SK-MEL-5 (cell line): ENCODE data around the gene MAPK14. TPM values are rescaled to one million over a fixed set of nuclear protein-coding genes. Genes with fewer than 3 reads are reported as not detected.

ENCODE experiments used
- DNase-seq: peaks from one replicate; pipeline ENCODE4 v3.0.0-alpha.2; 2016; ENCODE audit warnings: low read depth, low spot score
- in situ Hi-C: cut with HindIII; loops from 2 replicates; pipeline ENCODE4 v1.10.0; 2016; ENCODE audit warnings: low sequenced_read_pairs, high pct_unique_total_duplicates, low pct_unique_long_range_greater_than_20kb
- total RNA-seq: library from RNA; depleted of rRNA; stranded (reverse); fragments of >200 nt; shearing (Covaris generic); gene quantifications from 2 replicates; pipeline ENCODE4 v1.2.3, GENCODE V29; 2014

Gene MAPK14
- total RNA-seq, 1 experiment from 2014 or later, result 28.2 TPM

DNA sequence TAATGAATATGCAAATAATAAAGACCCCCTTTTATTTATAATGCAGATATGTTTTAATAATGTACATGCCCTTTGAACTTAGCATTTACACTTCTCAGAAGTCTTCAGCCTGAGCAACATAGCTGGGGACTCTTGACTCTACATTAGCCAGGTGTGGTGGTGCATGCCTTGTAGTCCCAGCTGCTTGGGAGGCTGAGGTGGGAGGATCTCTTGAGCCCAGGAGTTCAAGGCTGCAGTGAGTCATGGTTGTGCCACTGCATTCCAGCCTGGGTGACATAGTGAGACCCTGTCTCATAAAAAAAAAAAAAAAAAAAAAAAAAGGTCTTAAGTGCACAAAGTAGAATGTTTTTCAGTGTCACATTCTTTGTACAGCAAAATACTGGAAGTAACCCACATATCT, 85.4 kb downstream of the MAPK14 start:
- in situ Hi-C loops, result no loop called here

DNA sequence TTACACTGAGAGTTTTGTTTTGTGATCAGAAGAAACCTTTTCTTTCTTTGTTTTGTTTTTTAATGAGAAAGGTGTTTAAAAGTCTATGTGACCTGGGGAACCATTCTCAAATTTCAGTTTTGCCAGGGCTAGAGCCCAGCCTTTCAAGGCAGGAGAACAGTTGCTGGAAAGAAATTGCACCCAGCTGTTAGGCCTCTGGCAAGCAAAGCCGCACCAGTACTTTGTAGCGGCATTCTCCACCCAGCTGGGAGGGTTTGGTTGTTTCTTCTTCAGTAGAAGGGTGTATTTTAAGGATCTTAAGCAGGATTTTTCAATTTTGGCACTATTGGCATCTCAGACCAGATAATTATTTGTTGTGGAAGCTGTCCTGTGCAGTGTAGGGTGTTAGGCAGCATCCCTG, 86.1 kb downstream of the MAPK14 start:
- no peak for DNase-seq
- in situ Hi-C loops, result no loop called here

More for the DNA sequence above, 85.4 kb downstream of the MAPK14 start:
- DNase-seq, result no peak

DNA sequence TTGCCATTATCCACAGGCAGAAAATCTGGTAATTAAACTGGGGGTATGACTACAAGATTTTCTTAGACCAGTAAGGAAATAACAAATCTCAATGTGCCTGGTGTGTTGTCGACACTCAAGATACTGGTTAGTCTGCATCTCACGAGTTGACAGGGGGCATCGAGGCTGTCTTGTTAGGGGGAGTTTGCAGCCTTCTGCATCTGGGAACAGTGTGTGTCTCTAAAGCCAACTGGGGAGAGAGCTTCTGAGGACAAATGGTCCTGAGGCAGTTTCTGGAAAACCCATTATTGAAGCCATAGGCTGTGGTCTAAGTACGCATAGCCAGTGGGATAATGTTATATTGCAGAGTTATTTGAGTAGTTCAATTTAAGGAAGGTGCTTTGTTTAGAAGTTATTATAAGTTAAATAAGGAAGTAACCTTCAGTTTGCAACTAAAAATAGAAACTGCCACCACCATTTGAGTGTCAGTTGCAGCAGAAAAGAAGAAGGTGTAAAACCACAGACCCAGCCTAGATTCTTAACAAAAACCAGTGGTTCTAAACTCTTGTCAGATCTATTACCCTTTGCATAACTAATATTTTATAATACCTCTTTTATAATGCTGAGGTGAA, 87.3 kb downstream of the MAPK14 start:
- in situ Hi-C loops, result no loop called here

DNA sequence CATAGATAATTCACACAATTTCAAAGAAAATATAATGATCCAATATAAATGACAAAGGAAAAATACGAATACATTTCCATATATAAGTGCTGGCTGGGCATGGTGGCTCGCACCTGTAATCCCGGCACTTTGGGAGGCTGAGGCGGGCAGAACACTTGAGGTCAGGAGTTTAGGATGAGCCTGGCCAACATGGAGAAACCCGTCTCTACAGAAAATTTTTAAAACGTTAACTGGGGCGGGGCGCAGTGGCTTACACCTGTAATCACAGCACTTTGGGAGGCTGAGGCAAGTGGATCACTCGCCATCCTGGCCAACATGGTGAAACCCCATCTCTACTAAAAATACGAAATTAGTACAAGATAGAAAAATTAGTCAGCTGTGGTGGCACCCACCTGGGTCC, 87.8 kb downstream of the MAPK14 start:
- in situ Hi-C loops, result no loop called here
- DNase-seq, result no peak

More for the DNA sequence above, 87.3 kb downstream of the MAPK14 start:
- DNase-seq, result no peak

DNA sequence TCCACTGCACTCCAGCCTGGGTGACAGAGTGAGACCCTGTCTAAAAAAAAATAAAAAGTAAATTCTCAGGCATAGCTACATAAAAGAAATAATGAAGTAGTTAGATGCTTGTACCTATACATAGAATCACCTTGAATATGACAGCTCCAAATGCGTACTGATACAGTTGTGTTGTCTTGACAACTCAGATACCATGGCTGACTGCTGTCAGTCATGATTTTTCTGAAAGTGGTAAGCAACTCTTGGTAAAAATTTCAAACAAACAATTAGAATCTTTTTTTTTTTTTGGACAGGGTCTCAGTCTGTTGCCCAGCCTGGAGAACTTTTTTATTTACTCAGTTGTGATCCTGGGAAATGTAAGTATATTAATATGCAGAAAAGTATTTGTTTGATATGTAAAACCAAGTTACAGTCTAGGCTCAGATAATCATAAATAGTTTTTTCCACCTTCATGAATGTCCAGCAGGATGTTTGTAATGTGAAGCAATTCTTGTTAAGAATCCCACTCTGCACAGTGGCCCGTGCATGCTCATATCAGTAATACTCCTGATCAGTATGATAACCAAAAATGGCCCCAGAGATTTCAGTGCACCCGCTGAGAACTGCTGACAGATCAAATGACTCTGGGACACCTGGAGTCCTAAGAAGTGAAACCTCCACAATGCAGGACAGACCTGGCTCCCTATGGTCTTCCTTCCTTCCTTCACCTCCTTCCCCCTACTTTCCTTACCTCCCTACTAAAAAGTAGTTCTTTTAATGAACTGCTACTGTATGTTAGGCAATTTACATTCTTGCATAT, 88.7 kb downstream of the MAPK14 start:
- no peak for DNase-seq
- in situ Hi-C loops, result no loop called here

DNA sequence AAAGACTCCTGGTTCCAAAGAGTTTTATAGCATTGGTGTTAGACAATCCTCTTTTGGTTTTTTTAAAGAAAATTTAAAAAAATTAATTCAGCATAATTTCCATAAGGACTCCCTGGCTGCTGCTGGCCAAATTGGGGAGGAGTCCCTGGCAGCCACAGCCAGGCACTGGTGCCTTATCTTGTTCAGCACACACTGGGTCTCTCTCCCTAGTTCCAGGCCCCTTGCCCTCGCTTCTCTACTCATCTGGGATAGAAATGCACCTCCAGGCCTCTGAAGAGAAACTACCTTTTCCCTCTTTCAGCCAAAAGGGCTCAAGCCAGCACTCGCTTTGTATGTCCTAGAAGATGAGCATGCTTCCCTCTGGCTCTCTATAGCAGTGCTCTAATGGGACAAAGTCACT, 89.3 kb downstream of the MAPK14 start:
- in situ Hi-C loops, result no loop called here
- DNase-seq, result no peak

DNA sequence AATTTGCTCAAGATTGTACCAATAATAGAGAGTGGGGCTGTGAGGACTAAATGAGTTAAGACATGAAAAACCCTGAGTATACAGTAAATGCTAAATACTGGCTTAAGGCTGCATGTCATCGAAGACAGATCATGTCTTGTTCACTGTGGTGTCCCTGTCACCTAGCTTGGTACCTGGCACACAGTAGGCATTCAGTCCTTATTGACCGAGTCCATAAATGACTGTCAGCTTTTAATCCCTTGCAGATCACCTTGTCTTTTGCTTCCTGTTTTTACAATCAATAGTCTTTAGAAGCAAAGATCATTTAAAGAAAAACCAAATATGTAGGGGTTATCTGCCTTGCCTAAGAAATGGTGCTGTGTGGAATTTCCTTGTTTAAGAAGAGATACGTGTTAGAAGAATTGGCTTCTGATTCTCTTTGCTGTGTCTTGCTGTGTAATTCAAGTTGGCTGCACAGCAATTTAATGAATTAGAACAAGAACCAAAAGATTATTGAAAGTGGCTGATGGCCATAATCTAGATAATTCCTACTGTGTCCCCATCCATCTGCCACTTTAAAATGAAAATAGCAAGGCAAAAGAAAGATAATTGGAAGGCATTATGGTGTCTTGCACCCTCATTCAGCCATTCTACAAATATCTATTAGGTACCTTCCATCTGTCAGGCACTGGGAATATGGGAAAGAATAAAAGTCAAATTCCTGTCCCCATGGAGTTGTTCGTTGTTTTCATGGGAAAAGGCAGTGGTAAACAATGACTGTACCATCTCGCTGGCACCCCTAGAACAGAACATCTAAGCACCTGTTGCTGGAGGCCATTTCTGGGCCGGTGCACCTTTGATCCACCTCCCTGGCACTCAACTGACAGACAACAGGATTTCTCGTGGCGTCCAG, 90.3 kb downstream of the MAPK14 start:
- no peak for DNase-seq
- in situ Hi-C loops, result no loop called here

DNA sequence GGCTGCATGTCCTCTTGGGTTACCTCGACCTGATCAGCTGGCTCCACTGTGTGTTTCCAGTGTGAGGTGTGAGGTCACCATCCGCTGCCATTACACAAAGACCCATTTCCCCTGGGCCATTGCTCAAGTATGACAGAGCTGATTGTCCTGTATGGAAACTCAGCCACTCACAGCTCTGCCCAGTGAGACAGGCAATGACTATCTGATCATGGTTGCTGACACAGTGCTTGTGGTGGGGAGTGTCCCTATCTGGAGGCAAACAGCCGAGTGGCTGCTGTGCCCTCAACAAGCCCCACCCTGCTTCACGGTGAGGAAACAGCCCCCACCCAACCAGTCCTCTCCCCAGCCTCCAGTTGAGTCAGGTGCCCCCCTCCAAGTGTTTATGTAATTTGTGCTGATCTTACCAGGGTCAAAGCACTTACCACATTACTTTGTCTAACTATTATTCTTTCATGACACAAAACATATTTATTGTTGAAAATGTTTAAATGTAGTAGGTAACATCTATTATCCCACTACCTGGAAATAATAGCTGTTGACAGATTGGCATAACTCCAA, 91.0 kb downstream of the MAPK14 start:
- DNase-seq, result no peak
- in situ Hi-C loops, result no loop called here

DNA sequence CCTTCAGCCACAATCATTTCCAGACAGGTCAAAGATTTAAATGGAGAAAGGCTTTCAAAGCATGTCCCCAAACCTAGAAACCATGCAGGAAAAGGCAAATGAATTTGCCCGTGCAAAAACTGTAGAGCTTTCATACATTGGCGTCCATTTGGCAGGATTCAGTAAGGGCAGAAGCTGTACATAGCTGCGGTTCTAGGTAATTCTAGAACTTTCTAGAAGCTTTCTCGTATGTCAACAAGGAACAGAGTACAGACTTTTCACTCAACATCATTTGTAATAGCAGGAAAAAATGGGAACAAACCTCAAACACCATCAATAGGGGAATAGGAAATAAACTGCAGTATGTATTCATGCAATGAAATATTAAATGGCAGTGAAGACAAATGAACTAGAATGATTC, 91.6 kb downstream of the MAPK14 start:
- DNase-seq, result no peak
- in situ Hi-C loops, result no loop called here

DNA sequence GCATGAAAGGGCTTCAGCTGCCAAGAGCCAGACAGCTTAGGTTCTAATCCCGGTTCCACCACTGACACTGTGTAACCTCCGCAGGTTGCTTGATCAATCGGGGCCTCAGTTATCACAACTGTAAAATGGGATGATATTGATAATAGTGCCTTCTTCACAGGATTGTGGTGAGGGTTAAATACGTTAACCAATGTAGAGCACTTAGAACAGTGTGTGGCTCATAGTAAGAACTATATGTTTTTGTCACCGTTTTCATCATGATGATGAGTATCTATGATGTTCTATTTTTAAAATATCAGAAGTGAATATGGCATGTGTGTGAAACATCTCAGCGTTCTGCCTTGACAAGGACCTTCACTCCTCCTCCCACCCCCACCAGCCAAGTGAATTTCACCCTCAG, 92.4 kb downstream of the MAPK14 start:
- in situ Hi-C loops, result no loop called here

DNA sequence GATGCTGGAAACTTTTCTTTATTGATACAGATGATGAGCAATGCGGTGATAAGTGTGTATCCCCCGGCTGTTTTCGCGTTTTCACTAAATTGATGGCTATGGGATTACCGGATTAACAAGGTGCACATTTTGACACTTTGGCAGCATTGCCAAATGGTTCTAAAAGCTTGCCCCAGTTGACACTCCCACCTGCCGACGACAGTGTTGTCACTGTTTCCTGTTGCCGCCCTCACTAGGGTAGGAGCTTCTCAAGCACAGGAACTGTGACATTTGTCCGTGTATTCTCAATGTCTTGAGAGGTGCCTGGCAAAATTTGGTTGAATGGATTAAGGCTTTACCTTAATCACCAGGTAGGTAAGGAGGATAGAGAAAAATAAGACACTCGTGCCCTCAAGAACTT, 92.9 kb downstream of the MAPK14 start:
- DNase-seq, result no peak
- in situ Hi-C loops, result no loop called here

More for the DNA sequence above, 92.4 kb downstream of the MAPK14 start:
- no peak for DNase-seq

DNA sequence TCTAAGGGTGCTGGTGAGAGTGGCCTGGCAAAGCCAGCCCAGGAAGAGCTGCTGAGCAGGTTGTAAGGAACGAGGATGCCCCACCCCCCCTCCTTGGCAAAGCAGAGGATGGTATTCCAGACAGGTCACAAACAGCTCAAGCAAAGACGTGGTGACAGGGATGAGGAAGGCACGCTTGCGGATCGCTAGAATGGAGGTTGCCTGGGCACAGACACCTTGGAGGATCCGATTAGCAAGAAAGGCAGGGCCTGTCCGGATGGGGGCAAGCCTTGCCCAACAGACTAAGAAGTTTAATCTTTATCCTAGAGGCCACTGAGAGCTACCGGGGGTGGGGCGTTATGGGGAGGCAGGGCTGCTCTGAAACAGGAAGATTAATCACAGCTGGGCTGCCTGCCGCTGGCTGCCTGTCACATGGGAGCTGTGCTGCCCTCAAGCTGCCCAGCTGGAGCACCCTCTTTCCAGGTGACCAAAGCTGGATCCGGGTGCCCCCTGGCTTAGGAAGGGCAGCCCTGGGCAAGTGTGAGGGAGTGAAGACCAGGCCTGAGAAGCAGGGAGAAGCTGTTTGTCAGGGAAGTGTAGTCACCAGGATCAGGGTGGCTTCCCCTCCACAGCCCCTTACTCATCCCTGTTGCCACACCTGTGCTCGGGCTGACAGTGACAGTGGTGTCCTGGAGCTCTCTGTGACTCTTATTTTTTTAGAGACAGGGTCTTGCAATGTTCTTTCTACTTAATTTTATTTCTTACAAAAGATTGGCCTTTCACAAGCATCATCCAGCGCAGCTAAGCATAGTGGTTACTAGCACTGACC, 93.6 kb downstream of the MAPK14 start:
- in situ Hi-C loops, result no loop called here
- no peak for DNase-seq

DNA sequence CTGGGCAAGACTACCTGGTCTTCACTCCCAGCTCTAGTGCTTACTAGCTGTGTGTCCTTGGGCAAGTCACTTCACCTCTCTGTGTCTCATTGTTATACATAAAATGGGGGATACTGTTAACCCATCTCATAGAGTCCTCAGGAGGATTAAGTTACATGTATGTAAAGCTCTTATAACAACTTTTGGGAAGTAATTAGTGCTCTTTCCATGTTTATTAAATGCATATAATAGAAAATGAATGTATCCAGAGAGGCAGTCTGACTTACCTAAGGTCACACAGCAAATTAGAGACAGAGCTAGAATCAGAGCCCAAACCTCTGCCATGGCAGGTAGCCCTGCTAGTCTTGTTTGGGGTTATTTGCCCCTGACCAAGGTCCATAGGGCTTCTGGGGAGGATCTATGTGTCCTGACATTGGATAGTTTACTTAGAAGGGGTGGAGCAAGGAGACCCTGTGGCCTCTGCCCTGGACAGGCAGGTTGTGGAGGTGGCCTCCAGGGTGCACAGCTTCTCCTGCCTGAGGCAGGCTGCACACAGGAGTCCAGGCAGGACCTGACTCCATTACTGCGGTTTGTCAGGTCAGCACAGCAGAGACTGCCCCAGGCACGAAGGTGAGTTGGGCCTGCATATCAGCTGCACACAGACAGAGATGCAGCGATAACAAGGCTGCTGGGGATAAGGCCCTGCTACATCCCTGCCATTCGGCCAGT, 94.3 kb downstream of the MAPK14 start:
- in situ Hi-C loops, result no loop called here
- DNase-seq, result no peak

DNA sequence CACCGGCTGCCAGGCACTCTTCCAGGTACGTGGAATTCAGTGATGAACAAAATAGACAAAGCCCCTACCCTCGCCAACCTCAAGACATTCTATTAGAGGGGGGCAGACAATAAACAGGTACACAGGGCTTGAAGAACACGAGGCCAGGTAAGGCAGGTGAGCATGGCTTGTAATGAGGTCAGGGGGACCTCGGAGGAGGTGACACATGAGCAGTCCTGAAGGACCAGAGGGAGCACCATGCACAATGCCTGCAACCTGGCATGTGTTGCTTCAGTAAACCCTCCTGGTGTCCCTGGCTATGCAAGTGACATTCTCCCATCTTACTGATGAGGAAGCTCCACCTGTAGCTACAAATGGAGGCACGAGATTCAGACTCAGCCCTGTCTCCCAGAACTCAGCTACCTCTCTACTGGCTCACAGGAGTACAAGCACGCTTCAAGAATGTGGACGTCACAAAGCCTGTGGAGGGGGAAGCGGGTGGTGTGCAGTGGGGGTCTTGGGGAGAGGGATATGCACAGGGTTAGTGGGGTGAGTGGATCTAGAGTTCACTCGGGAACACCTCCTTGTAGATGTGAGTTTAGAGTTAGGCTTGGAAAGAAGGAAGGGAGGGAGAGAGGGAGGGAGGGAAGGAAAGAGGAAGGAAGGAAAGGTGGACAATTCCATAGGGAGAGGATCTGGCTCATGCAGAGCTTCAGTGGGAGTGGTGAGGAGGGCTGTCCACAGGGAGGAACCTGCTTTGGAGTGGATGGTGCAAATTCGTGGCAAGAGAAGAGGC, 95.1 kb downstream of the MAPK14 start:
- no peak for DNase-seq

DNA sequence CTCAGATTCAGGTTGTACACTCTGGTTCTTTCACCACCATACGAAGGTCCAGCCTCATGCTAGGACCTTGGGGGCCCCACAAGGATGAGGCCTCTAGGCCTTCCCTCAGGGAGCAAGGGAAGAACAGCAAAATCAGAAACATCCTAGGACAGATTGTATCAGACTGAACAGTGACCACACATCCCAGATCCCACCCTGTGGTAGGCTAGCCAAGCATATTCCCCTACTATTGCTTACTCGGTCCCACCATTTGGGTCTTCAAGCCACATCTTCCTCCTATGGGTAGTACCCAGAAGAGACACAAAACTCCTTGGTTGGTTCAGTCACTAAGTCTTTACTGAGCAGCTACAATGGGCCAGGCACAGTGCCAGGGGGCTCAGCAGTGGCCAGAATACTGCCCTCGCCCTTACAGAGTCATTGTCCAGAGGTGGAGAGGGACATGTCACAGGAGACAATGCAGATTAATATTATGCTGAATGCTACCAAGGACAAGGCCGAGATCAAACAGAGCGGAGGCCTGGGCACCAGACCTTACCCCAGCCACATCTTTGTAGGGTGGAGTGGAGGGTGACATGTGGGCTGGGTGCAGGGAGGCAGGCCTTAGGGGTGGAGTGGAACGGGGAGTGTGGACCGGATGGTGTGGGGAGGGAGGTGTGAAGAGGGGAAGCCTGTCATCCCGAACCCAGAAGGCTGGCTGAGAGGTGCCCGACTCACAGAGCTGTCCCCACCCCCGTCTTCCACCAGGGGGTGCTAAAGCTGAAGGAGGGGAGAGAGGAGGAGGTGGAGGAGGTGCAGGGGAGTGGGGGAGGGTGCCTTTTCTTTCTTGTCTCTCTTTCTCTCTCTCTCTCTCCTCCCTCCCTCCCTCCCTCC, 95.9 kb downstream of the MAPK14 start:
- in situ Hi-C loops, result no loop called here
- DNase-seq, result peak; percentile 87

More for the DNA sequence above, 95.1 kb downstream of the MAPK14 start:
- in situ Hi-C loops, result no loop called here
